DMS53 treated with DMSO at 0.1 percent for 48 hours (cell line): ENCODE results near the gene NEUROD1.

Experiments
- DNase-seq: peaks from one replicate; lab custom pipeline; 2025; ENCODE audit not compliant: unreplicated experiment; lab: John Stamatoyannopoulos, UW

Gene NEUROD1

DNA sequence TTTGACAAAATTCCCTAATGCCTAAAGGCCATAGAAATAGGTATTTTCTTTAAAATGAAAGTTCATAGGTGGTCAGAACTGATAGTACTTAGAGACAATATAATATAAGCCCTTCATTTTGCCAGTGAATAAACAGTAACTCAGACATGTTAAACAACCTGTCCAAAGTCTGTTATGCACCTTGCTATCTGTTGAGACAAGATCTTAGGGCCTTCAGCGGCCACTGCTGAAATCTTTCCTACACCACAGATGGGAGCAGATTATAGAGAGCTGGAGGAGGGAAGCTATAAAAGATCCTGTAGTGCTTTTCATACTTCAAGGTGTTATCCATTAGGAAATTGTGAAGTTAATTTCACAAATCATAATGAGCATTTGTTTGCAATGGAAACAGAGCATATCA lies 37.2 kb downstream of the NEUROD1 start:
- no peak for DNase-seq

GRCh38 chr2:181642086-181642485 lies 38.2 kb downstream of the NEUROD1 start:
- no peak for DNase-seq

DNA sequence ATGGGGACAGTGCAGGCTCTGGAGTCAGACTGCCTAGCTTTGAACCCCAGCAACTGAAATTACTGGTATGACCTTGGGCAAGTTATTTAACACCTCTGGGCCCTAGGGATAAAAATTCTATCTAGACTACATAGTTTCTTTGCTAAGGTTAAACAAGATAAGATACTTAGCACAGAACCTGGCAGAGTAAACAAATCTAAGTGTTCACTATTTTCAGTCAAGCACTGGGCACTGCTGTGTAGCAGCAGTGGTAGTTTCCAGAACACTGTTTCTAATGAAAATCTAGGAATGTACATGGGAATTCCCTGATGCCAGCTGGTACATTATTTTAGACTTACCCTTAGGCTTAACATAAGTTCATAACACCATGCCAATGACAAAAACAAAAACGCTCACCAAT lies 40.6 kb downstream of the NEUROD1 start:
- no peak for DNase-seq

- no peak for DNase-seq
Observed at GRCh38 chr2:181632733-181633401, 47.5 kb downstream of the NEUROD1 start.

- DNase-seq = no peak
Observed at GRCh38 chr2:181628590-181629585, 51.4 kb downstream of the NEUROD1 start.

DNA sequence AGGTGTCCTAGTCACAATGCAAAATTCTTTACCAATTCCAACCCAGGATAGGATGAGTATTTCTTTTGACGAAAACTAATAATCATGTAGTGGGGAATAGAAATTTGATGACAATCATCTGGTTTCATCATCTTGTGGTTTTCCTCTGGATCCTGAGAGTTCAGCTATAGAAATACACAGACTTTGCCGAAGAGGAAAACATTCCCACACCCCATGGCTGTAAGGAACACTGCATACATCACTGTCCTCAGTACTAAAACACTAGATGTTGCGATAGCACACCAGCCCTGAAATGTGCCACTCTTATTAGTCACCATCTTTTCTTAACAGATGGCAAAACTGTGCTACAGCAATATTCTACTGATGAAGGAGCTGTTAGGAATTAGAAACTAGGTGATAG lies 52.8 kb downstream of the NEUROD1 start:
- no peak for DNase-seq

- DNase-seq = no peak
Observed at GRCh38 chr2:181626671-181627070, 53.6 kb downstream of the NEUROD1 start.
